ENCODE measurements around the gene AASDH.

The AASDH gene

DNA sequence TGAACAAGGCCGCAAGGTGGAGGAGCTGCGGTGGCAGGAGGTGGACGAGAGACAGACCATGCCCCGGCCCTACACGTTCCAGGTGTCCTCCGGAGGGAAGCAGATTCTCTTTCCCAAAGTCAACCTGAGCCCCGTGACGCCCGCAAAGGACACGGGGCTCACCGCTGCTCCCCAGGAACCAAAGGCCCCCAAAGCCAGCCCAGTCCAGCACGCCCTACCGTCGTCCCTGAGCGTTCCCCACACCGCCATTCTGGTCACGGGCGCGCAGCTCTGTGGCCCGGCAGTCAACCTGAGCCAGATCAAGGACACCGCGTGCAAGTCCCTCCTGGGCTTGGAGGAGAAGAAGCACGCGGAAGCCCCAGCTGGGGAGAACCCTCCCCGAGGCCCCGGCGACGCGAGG is 72.2 kb downstream of the AASDH start:
- DNase-seq, result no peak

GRCh38 chr4:56314207-56314915 is 72.9 kb downstream of the AASDH start:
- DNase-seq, result no peak

- no peak for DNase-seq
Observed at GRCh38 chr4:56313132-56313531, 74.2 kb downstream of the AASDH start.

DNA sequence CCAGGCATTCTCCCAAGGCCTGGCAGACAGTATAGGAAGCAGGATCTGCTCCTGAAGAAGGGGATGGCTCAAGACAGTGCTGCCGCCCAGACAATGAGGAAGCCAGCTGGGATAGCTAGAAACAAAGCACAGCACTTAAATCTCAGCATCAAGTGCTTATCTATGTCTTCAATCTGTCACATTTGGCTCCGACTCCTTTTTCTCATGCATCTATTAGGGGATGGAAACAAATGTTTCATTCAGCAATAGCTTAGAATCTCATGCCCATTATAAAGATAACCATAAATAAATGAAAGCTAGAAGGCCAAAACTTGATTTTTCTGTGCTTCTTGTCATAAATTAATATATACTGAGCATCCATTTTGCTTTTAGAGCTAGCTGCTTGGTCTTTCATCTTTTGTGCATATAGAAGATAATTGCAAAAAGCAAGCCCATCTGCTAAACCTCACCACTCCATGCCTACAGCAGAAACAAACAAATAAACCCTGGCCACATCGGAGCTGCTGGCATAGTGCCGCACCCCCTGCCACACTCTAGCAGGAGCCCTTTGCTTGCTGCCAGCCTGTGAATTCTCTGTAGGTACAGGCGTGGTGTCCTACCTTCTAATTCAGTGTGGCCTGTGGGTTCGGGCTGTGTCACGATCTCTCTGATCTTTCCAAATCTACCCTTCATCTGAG is 75.9 kb downstream of the AASDH start:
- peak; percentile 18 for DNase-seq

GRCh38 chr4:56310401-56311125 is 76.7 kb downstream of the AASDH start:
- DNase-seq, result no peak

DNA sequence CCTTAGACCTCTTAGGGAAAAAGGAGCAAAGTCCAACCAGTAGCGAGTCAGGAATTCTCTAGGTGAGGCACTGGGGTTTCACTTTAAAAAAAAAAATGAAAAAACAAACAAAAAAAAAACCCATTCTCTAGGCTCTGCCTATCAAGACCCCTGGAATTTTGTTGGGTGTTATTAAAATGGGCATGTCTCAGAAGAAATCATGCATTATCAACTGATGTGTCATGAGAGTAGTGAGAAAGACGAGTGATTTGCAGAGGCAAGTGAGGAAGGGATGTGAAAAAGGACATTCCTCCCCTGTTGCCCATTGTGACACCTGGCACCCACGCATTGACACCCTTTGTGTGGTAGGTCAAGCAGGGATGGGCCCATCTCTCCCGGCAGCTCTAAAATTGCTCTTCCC is 78.9 kb downstream of the AASDH start:
- DNase-seq, result no peak

DNA sequence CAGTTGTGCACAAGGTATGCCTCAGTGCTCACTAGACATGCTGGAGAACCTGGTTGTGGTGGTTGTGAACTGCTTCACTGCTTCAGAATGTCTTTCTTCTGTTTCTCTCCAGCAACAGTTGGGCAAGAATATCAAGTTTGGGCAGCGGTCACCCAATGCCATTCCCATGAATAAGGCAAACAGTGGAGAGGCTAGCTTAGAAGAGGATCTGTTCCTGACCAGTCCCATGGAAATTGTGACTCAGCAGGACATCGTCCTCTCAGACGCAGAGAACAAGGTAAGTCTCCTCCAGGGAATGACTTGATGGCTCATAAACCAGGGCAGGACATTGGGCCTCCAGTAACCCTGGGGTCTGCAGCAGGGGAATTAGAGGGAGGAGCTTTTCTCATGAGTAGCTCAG is 79.9 kb downstream of the AASDH start:
- no peak for DNase-seq

DNA sequence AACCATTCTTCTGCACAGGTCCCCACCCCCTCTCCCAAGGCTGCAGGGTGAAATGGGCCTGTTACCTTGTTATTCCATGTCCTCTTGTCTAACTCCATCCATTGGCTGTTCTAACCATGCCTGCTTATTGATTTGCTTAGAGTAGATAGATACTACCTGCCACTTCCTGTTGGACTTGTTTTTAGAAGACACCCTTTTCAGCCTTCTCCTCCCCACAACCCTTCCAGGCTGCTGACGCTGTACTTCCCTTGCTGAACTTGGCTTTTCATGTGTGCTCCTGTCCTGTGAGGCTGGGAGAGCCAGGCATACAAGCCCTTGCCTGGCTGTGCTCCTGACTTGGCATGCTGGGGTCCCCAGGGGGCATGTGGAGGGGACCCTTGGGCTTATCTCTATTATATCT is 81.9 kb downstream of the AASDH start:
- no peak for DNase-seq

- no peak for DNase-seq
Observed at GRCh38 chr4:56303921-56304320, 83.4 kb downstream of the AASDH start.

DNA sequence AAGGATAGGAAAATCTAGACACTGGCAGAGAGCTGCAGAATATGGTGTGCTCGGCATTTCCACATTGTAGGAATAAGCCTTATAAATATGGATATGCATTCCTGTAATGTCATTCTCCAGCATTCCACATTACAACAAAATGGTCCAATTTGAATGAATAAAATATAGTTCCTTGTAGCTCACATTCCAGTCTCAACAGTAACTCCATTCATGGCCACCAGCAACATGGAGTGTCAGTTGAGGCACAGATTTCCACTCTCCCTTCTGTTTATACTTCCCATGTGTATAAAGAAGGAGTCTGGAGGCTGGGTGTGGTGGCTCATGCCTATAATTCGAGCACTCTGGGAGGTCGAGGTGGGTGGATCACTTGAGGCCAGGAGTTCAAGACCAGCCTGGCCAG is 84.5 kb downstream of the AASDH start:
- DNase-seq, result no peak

GRCh38 chr4:56301997-56302496 is 85.2 kb downstream of the AASDH start:
- DNase-seq, result no peak

GRCh38 chr4:56301181-56301996 is 85.9 kb downstream of the AASDH start:
- DNase-seq, result peak; percentile 54

DNA sequence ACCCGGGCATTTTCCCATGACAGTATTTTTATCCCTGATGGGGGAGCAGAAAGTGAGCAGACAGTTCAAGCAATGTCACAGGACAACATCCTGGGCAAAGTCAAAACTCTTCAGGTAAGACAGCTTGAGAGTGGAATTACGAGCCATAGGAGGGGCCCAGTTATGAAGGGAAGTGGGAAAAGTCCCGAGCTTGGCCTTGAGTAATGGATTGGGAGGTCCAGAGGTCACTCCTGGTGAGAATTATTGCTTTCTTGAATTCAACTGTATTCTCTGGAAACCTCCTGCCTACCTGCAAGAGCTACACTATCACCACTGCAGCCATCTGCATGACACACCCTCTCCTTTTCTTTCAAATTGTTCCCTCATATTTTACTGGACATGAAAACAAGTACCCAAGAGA is 89.1 kb downstream of the AASDH start:
- no peak for DNase-seq

- DNase-seq, result no peak
Observed at GRCh38 chr4:56297776-56298175, 89.5 kb downstream of the AASDH start.

- DNase-seq, result no peak
Observed at GRCh38 chr4:56296526-56296925, 90.8 kb downstream of the AASDH start.

DNA sequence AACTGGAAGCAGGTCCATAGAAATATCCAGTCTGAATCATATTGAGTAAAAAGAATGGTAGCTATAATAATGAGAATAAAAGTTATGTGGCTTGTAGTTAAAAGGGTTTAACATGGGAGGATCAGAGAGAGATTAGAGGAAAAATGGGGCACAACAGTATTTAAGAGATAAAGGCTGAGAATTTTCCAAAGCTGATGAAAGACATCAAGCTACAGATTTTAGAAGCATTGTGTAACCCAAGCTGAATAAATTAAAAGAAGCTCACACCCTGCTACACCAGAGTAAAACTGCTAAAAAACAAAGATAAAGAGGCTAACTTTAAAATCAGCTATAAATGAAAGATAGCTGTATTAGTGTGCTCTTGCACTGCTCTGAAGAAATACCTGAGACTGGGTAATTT is 94.2 kb downstream of the AASDH start:
- no peak for DNase-seq

DNA sequence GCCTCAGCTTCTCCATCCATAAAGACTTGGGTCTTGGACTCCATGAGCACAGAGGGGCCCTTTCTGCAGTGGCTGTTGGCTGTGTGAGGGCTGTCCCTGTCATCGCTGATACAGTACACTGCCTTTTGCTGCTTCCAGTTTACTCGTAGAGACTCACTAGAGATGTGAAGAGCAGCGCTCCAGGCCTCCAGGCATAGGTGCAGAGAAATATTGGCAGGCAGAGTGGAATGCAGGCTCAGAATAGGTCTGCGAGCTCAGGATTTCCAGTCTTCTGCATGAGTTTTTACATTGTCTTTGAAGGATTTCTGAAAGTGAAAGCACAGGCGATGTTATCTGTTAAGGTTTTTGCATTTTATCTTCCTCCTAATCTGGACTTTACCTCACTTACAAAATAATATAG is 97.4 kb downstream of the AASDH start:
- DNase-seq, result no peak

DNA sequence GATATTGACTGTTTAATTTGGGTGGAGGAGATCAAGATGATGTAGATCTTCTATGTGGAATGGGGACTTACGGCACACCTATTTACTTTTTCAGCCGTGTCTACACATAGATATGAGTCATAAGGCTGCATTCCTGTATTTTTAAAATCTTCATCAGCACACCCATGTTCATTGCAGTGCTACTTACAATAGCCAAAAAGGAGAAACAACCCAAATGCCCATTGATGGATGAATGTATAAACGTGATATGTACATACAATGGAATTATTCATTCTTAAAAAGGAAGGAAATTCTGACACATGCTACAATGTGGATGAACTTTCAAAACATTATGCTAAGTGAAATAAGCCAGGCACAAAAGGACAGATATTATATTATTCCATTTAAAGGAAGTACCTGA is 98.6 kb downstream of the AASDH start:
- no peak for DNase-seq
